Middle frontal gyrus (tissue), 1 donor: ENCODE measurements around the gene BTK.

Source experiments
- DNase-seq: peaks from one replicate; pipeline ENCODE4 v3.0.0-alpha.2; 2015; ENCODE audit warnings: low spot score; ENCODE audit errors: extremely low spot score

Gene BTK

GRCh38 chrX:101385795-101386541, at the start of gene BTK:
TSS of gene BTK (minus strand) at chrX:101386191. CDS start at chrX:101375284, 10,907 bp downstream.
- DNase-seq, result no peak

- no peak for DNase-seq
These were observed 44.6 kb upstream of the BTK start for GRCh38 chrX:101430457-101431078.

- DNase-seq, result no peak
These were observed 43.9 kb upstream of the BTK start for GRCh38 chrX:101429934-101430333.

- DNase-seq, result no peak
These were observed 42.0 kb upstream of the BTK start for GRCh38 chrX:101427954-101428353.

- no peak for DNase-seq
These were observed 33.5 kb upstream of the BTK start for GRCh38 chrX:101419489-101419888.

- DNase-seq, result no peak
These were observed 32.2 kb upstream of the BTK start for GRCh38 chrX:101417981-101418841.

GRCh38 chrX:101417190-101417589, 31.2 kb upstream of the BTK start:
- no peak for DNase-seq

GRCh38 chrX:101416691-101417090, 30.7 kb upstream of the BTK start:
- no peak for DNase-seq

- DNase-seq, result peak; percentile 43
These were observed 29.5 kb upstream of the BTK start for GRCh38 chrX:101415180-101416145.

GRCh38 chrX:101411984-101412383, 26.0 kb upstream of the BTK start:
- DNase-seq, result no peak

GRCh38 chrX:101410461-101410860, 24.5 kb upstream of the BTK start:
- no peak for DNase-seq

GRCh38 chrX:101409043-101409442, 23.1 kb upstream of the BTK start:
- DNase-seq, result no peak

- no peak for DNase-seq
These were observed 22.5 kb upstream of the BTK start for GRCh38 chrX:101408532-101408841.

- DNase-seq, result peak; percentile 90
These were observed 21.9 kb upstream of the BTK start, which contains the start of the genes GLA and HNRNPH2 for GRCh38 chrX:101407748-101408531. TSS of gene GLA (minus strand) at chrX:101407925. CDS start at chrX:101407903, 22 bp downstream. TSS of gene HNRNPH2 (plus strand) at chrX:101408222. CDS start at chrX:101411989, 3,767 bp downstream.

- DNase-seq, result no peak
These were observed 21.3 kb upstream of the BTK start for GRCh38 chrX:101407167-101407747.

GRCh38 chrX:101399825-101400224, 13.8 kb upstream of the BTK start:
- no peak for DNase-seq

- no peak for DNase-seq
These were observed 12.7 kb upstream of the BTK start for GRCh38 chrX:101398694-101399093.

GRCh38 chrX:101397779-101398178, 11.8 kb upstream of the BTK start:
- no peak for DNase-seq

- no peak for DNase-seq
These were observed 9.8 kb upstream of the BTK start for GRCh38 chrX:101395789-101396188.

GRCh38 chrX:101394372-101394771, 8.4 kb upstream of the BTK start:
- DNase-seq, result no peak
